Mesenchymal stem cell (in vitro differentiated cells and primary cell): ENCODE data around the gene ANTXR2.

Source experiments
- DNase-seq: peaks from one replicate; pipeline ENCODE4 v3.0.0-alpha.2; 2013
- H2AFZ ChIP-seq: one replicate; pipeline ENCODE4 v1.6.1; 2013; ENCODE audit warnings: low read depth, mild to moderate bottlenecking, control low read depth, inconsistent platforms, low read length, moderate library complexity
- H2AK5ac ChIP-seq: 2 replicates; pipeline ENCODE4 v1.6.1; 2013; ENCODE audit warnings: low read length, moderate library complexity, mild to moderate bottlenecking, inconsistent platforms; ENCODE audit not compliant: severe bottlenecking
- H2BK120ac ChIP-seq: one replicate; pipeline ENCODE4 v1.6.1; 2013; ENCODE audit warnings: low read depth, mild to moderate bottlenecking, inconsistent platforms, low read length, moderate library complexity
- H2BK12ac ChIP-seq, 2 experiments: one replicate each; pipeline ENCODE4 v1.6.1; 2013; ENCODE audit warnings: inconsistent platforms in 2 of 2, low read length in 2 of 2, mild to moderate bottlenecking in 2 of 2, moderate library complexity in 2 of 2, control low read depth in 1 of 2
- H2BK15ac ChIP-seq: one replicate; pipeline ENCODE4 v1.6.1; 2013; ENCODE audit warnings: mild to moderate bottlenecking, low read depth, inconsistent platforms; ENCODE audit not compliant: poor library complexity, severe bottlenecking
- H2BK5ac ChIP-seq: 2 replicates; pipeline ENCODE4 v1.6.1; 2013; ENCODE audit warnings: low read depth, mild to moderate bottlenecking, low read length, control low read depth, inconsistent platforms; ENCODE audit not compliant: poor library complexity, severe bottlenecking
- H3K14ac ChIP-seq, 2 experiments: one replicate each; pipeline ENCODE4 v1.6.1; 2013; ENCODE audit warnings: inconsistent platforms in 2 of 2, low read length in 2 of 2, control low read depth in 1 of 2, mild to moderate bottlenecking in 1 of 2, moderate library complexity in 1 of 2
- H3K18ac ChIP-seq, 2 experiments: one replicate each; pipeline ENCODE4 v1.6.1; 2013; ENCODE audit warnings: inconsistent platforms in 2 of 2, low read length in 2 of 2, control low read depth in 1 of 2, low read depth in 1 of 2, mild to moderate bottlenecking in 1 of 2
- H3K23ac ChIP-seq, 2 experiments: one replicate each; pipeline ENCODE4 v1.6.1; 2013; ENCODE audit warnings: inconsistent platforms in 2 of 2, low read length in 2 of 2, mild to moderate bottlenecking in 2 of 2, moderate library complexity in 2 of 2, control low read depth in 1 of 2
- H3K27ac ChIP-seq: 2 replicates; pipeline ENCODE4 v1.5.1; 2013; ENCODE audit warnings: mild to moderate bottlenecking, moderate library complexity, low read length, control low read depth, inconsistent platforms; ENCODE audit not compliant: poor library complexity, severe bottlenecking
- H3K27me3 ChIP-seq, 2 experiments: 2 replicates each; pipeline versions ENCODE4 v1.6.1 to v1.7.0; 2013; ENCODE audit warnings: low read length in 2 of 2, mild to moderate bottlenecking in 2 of 2, moderate library complexity in 2 of 2, control low read depth in 1 of 2, inconsistent platforms in 1 of 2; ENCODE audit not compliant: control insufficient read depth in 1 of 2, insufficient read depth in 1 of 2
- H3K36me3 ChIP-seq, 2 experiments: 2 replicates each; pipeline versions ENCODE4 v1.6.1 to v1.7.0; 2013; ENCODE audit warnings: low read length in 2 of 2, control low read depth in 1 of 2, inconsistent platforms in 1 of 2, low read depth in 1 of 2, mild to moderate bottlenecking in 1 of 2; ENCODE audit not compliant: insufficient read depth in 2 of 2, control insufficient read depth in 1 of 2
- H3K4ac ChIP-seq, 2 experiments: one replicate each; pipeline ENCODE4 v1.6.1; 2013; ENCODE audit warnings: inconsistent platforms in 2 of 2, low read length in 2 of 2, mild to moderate bottlenecking in 2 of 2, moderate library complexity in 2 of 2, control low read depth in 1 of 2, low read depth in 1 of 2
- H3K4me1 ChIP-seq: 2 replicates; pipeline ENCODE4 v1.6.1; 2013; ENCODE audit warnings: low read depth, low read length, control low read depth; ENCODE audit not compliant: control insufficient read depth, insufficient read depth
- H3K4me2 ChIP-seq: 2 replicates; pipeline ENCODE4 v1.6.1; 2013; ENCODE audit warnings: low read length, mild to moderate bottlenecking, inconsistent platforms; ENCODE audit not compliant: poor library complexity, severe bottlenecking
- H3K4me3 ChIP-seq, 2 experiments: 2 replicates each; pipeline versions ENCODE4 v1.5.1 to v1.7.0; 2013; ENCODE audit warnings: low read length in 2 of 2, mild to moderate bottlenecking in 2 of 2, control low read depth in 1 of 2, low read depth in 1 of 2; ENCODE audit not compliant: insufficient read depth in 1 of 2
- H3K79me1 ChIP-seq: replicated peaks from 2 replicates; pipeline ENCODE4 v1.6.1; 2013; ENCODE audit warnings: mild to moderate bottlenecking, control low read depth, low read length, inconsistent platforms; ENCODE audit not compliant: poor library complexity, severe bottlenecking
- H3K9ac ChIP-seq: 2 replicates; pipeline ENCODE4 v1.7.0; 2013; ENCODE audit warnings: mild to moderate bottlenecking, low read length, moderate library complexity
- H3K9me3 ChIP-seq: 2 replicates; pipeline ENCODE4 v1.7.0; 2013; ENCODE audit warnings: mild to moderate bottlenecking, low read length; ENCODE audit not compliant: control insufficient read depth
- H4K8ac ChIP-seq: one replicate; pipeline ENCODE4 v1.6.1; 2013; ENCODE audit warnings: inconsistent platforms, mild to moderate bottlenecking, low read length, moderate library complexity
- H4K91ac ChIP-seq: one replicate; pipeline ENCODE4 v1.6.1; 2013; ENCODE audit warnings: mild to moderate bottlenecking, low read length, inconsistent platforms
- WGBS: methylation state at CpG from one replicate; pipeline ENCODE4 v1.1.7; 2013; ENCODE audit warnings: mixed read lengths; 5-methylcytosine and 5-hydroxymethylcytosine counted together

The ANTXR2 gene

DNA sequence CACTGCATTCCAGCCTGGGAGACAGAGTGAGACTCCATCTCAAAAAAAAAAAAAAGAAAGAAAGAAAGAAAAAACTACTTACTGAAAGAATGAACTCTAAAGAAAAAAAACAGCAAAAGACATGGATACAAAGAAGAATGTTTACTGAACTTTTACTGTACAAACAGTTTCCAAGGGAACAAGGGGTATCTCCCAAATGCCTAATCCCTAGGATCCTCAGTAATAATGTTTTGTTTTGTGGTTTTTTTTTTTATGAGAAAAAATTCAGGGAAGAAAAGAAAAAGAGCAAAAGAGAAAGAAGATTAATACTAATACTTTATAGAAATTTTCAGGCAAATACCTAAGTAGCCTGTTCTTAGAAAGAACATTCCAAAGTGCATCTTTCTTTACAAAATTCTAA is 63.2 kb downstream of the ANTXR2 start:
- H3K4ac ChIP-seq: no peak overlapping the region
- no peak overlapping the region for H2BK5ac ChIP-seq
- H3K23ac ChIP-seq: no peak overlapping the region
- peaks cover 2 to 81% of the 10 kb centered on the region in 2 experiments for H3K36me3 ChIP-seq
- H3K4me2 ChIP-seq: no peak overlapping the region
- H2AK5ac ChIP-seq: no peak overlapping the region
- no peak overlapping the region for H3K4me3 ChIP-seq
- H3K27ac ChIP-seq: no peak overlapping the region
- H3K4me1 ChIP-seq: no peaks in the 10 kb centered on the region
- peaks cover 13% of the 10 kb centered on the region for H3K79me1 ChIP-seq
- no peak overlapping the region for H3K14ac ChIP-seq
- no peak overlapping the region for H4K8ac ChIP-seq
- no peak overlapping the region for H3K9ac ChIP-seq
- H4K91ac ChIP-seq: no peak overlapping the region
- H2BK120ac ChIP-seq: no peak overlapping the region
- H3K27me3 ChIP-seq: no peaks in the 10 kb centered on the region
- no peak overlapping the region for H2BK12ac ChIP-seq
- H3K9me3 ChIP-seq: peaks cover under 1% of the 10 kb centered on the region
- DNase-seq: peak; percentile 46
- H2BK15ac ChIP-seq: no peak overlapping the region
- no peak overlapping the region for H3K18ac ChIP-seq
- H2AFZ ChIP-seq: no peak overlapping the region

DNA sequence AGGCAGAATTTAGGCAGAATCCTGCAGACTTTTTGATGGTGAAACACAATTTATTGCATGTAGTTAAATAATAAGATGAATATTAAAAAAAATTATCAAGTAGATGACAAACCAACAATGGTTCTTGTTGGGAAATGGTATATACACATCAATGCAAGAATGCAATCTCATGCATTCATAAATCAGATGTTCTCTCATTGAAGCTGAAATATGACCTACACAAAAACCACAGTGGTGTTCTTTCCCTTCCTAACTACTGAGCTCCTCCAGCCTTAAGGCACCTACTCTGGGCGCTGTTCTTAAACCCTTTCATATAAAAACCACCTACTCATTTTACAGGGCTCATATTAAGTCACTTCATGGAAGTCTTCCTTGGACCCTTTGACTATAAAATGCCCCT is 64.1 kb downstream of the ANTXR2 start:
- H2BK5ac ChIP-seq: no peak overlapping the region
- H3K36me3 ChIP-seq: peaks cover 2 to 83% of the 10 kb centered on the region in 2 experiments
- 85% methylated on average over 1 of the region's 1 CpG for WGBS
- peaks cover 7% of the 10 kb centered on the region for H3K9me3 ChIP-seq
- peaks cover 13% of the 10 kb centered on the region for H3K79me1 ChIP-seq
- no peak overlapping the region for H3K4ac ChIP-seq
- H3K4me1 ChIP-seq: no peaks in the 10 kb centered on the region
- H3K23ac ChIP-seq: no peak overlapping the region
- no peaks in the 10 kb centered on the region for H3K27me3 ChIP-seq
- no peak overlapping the region for H2BK15ac ChIP-seq
- H3K9ac ChIP-seq: no peak overlapping the region
- no peak overlapping the region for H2AK5ac ChIP-seq
- DNase-seq: no peak
- H2AFZ ChIP-seq: no peak overlapping the region
- H2BK120ac ChIP-seq: no peak overlapping the region
- no peak overlapping the region for H3K14ac ChIP-seq
- no peak overlapping the region for H3K4me2 ChIP-seq
- no peak overlapping the region for H4K91ac ChIP-seq
- no peak overlapping the region for H3K27ac ChIP-seq
- no peak overlapping the region for H3K4me3 ChIP-seq
- H2BK12ac ChIP-seq: no peak overlapping the region
- H4K8ac ChIP-seq: no peak overlapping the region
- H3K18ac ChIP-seq: no peak overlapping the region

DNA sequence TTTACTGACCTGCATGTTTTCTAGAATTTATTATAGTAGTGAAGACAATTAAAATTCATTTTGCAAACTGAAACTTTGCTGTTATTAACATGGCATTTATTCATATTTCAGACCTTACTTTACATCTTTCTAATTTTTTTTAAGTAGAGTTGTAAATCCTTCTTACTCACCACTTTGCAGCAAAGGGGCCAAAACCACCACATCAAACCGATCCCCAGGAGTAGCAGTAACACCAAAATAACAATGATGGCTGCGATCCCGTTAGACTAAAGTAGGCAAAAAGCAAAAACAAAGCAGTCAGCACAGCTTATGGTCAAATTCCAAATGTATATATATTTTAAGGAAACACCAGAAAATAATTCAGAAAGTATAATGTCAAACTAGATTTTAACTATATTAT is 64.7 kb downstream of the ANTXR2 start:
- 60% methylated on average over 1 of the region's 3 CpGs for WGBS
- no peak for DNase-seq

DNA sequence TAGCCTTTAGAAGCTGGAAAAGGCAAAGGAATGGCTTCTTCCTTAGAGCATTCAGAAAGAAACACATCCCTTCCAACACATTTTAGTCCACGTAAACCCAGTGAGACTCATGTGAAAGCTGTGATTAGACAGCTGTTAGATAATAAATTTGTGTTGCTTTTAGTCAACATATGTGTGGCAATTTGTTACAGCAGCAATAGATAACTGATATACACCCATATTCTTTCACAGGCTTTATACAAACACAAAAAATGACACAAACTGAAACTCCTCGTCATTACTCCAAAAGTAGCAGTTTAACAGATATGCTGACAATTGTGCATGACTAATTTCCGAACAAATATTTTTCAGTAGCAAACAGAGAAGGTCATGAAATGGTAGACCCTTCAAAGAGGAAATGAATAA is 65.3 kb downstream of the ANTXR2 start:
- Histone ChIP-seq H3K27me3 (no peaks in the 10 kb centered on the region), H4K91ac (no peak overlapping the region), H4K8ac (no peak overlapping the region), H3K9me3 (peaks cover 10% of the 10 kb centered on the region), H2BK15ac (no peak overlapping the region), H3K36me3 (peaks cover 0 to 79% of the 10 kb centered on the region in 2 experiments), H2AFZ (no peak overlapping the region), H3K14ac (no peak overlapping the region), H3K18ac (peak overlapping the region in 1 of 2 experiments; percentile 57), H3K79me1 (peaks cover 13% of the 10 kb centered on the region), H3K4me3 (no peak overlapping the region), H2BK5ac (no peak overlapping the region), H2BK120ac (no peak overlapping the region), H3K4ac (peak overlapping the region in 1 of 2 experiments; percentile 11), H3K23ac (no peak overlapping the region), H3K27ac (no peak overlapping the region), H2BK12ac (no peak overlapping the region), H2AK5ac (no peak overlapping the region), H3K4me2 (no peak overlapping the region), H3K9ac (no peak overlapping the region), H3K4me1 (no peaks in the 10 kb centered on the region)
- 13% methylated on average over 1 of the region's 3 CpGs for WGBS
- DNase-seq: peak; percentile 47

More for the DNA sequence above, 64.7 kb downstream of the ANTXR2 start:
- Histone ChIP-seq H2AK5ac (no peak overlapping the region), H2BK120ac (no peak overlapping the region), H3K9me3 (peaks cover 7% of the 10 kb centered on the region), H3K14ac (no peak overlapping the region), H3K27ac (no peak overlapping the region), H2BK12ac (no peak overlapping the region), H3K79me1 (peaks cover 13% of the 10 kb centered on the region), H3K18ac (no peak overlapping the region), H3K27me3 (no peaks in the 10 kb centered on the region), H2BK5ac (no peak overlapping the region), H4K91ac (no peak overlapping the region), H3K4me3 (no peak overlapping the region), H3K9ac (no peak overlapping the region), H2BK15ac (no peak overlapping the region), H3K36me3 (peaks cover 0 to 82% of the 10 kb centered on the region in 2 experiments), H3K4ac (no peak overlapping the region), H3K23ac (no peak overlapping the region), H3K4me2 (no peak overlapping the region), H4K8ac (no peak overlapping the region), H3K4me1 (no peaks in the 10 kb centered on the region), H2AFZ (no peak overlapping the region)
